Amniotic stem cell (primary cell): ENCODE measurements around the gene JCHAIN.
"Not testable (repeated sequence)": the region's sequence is repeated elsewhere in the genome, so short reads cannot be mapped to it uniquely, and the experiment has no call there.

Experiments used
- DNase-seq: peaks from one replicate; lab custom pipeline; 2025; lab: John Stamatoyannopoulos, UW

Gene JCHAIN

GRCh38 chr4:70687821-70688794 lies 21.8 kb upstream of the JCHAIN start, which contains the start of gene UTP3:
Gene UTP3 (plus strand): TSS chr4:70688532. CDS start chr4:70688678, 146 bp downstream.
- DNase-seq: peak; percentile 98

GRCh38 chr4:70687392-70687791 lies 21.1 kb upstream of the JCHAIN start:
- DNase-seq: no peak

GRCh38 chr4:70682142-70682541 lies 15.8 kb upstream of the JCHAIN start:
- DNase-seq: not testable (repeated sequence)

DNA sequence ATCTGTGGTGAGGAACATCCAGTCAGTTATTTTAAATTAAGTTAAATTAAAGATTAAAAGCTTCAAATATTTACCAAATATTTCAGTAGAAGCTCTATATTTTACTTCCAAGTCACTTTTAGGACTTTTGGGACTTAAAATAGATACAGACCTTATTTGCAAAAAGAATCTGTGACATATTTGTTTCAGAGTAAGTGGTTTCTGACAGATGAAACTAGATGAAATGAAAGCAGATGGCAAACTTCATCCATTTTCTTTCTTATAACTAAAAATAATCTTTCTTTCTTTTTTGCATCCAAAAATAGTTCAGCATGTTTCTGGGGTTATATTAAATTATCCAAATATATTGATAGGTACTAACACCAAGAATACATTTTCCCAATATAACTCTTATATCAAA lies 15.4 kb upstream of the JCHAIN start:
- no peak for DNase-seq

- DNase-seq: no peak
Measured at GRCh38 chr4:70680934-70681333, 14.6 kb upstream of the JCHAIN start.

DNA sequence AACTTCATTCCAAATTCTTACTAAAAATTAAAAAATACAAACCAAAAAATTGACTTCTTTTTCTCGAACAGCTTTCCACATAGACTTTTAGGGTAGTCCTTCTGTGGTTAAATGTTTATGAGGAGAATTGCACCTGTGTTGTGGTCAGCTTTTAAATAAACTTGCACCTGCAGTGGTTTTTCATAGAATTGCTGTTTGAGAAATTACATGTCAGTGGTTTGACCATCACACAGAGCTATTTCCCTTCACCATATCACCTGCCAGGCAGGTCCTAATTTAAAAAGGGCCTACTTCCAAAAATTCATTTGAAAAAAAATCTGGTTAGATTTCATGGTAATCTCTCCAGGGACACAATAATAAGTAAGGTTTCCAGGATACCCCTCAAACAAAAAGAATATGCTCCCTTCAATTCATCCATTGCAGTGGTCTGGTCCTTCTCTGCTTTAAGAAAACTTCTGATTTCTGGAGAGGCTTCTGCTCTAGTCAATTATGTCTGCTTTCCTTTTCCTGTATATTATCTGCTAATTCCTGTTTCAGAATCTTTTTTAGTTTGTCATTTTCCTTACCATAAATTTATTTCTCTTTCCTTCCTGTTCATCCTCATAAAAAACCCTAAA lies 12.2 kb upstream of the JCHAIN start:
- DNase-seq: no peak

- no peak for DNase-seq
Measured at GRCh38 chr4:70676554-70677090, 10.3 kb upstream of the JCHAIN start.

- no peak for DNase-seq
Measured at GRCh38 chr4:70674731-70675130, 8.4 kb upstream of the JCHAIN start.

- no peak for DNase-seq
Measured at GRCh38 chr4:70674191-70674590, 7.9 kb upstream of the JCHAIN start.

- DNase-seq: no peak
Measured at GRCh38 chr4:70671091-70671490, 4.8 kb upstream of the JCHAIN start.

DNA sequence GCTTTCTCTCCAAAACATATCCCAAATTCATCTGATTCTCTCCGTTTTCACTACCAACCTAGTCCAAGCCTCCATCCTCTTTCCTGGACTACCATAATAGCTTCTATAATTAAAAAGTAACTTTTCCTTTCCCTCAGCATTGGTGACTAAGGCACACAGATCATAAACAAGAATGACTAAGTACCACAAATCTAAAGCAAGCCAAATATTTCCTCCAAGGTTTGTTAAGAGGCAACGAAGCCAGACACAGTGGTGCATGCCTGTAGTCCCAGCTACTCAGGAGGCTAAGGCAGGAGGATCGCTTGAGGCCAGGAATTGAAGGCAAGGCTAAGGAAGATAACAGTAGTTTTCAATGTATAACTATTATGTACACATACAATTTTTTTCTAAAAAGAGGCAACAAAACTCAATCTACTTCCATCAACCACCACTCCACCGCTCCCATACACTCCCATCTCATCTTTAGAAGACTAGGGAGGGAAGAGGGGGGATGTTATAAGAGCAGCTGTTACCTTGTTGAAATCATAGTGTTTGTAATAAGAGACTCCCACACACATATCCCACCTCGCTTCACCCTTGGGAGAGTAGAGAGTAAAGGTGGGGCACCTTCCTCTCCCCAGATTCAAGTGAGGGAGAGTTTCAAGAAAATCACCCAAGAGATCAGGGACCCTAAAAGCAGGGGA lies 4.2 kb upstream of the JCHAIN start:
- DNase-seq: no peak

GRCh38 chr4:70667740-70668535 lies 1.6 kb upstream of the JCHAIN start:
- no peak for DNase-seq

DNA sequence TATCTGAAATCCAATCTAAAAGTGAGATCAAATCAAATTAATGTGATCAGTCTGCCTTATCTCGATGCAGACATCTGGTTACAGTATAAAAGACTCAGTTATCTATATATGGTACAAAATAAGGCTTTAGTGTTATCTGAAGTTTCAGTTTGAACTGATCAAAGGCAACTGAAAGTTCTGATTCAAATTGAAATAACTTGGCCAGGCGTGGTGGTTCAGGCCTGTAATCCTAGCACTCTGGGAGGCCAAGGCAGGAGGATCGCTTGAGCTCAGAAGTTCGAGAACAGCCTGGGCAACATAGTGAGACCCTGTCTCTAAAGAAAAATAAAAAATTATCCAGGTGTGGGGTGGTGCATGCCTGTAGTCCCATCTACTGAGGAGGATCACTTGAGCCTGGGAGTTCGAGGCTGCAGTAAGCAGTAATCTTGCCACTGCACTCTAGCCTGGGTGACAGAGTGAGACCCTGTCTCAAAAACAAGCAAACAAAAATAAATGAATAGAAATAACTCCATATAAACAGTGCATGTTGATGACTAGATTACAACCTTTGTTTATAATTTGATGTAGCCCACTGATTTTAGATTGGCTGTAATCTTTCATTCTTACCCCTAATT lies 4.9 kb downstream of the JCHAIN start:
- not testable (repeated sequence) for DNase-seq

GRCh38 chr4:70660106-70660505 lies 6.2 kb downstream of the JCHAIN start:
- no peak for DNase-seq

DNA sequence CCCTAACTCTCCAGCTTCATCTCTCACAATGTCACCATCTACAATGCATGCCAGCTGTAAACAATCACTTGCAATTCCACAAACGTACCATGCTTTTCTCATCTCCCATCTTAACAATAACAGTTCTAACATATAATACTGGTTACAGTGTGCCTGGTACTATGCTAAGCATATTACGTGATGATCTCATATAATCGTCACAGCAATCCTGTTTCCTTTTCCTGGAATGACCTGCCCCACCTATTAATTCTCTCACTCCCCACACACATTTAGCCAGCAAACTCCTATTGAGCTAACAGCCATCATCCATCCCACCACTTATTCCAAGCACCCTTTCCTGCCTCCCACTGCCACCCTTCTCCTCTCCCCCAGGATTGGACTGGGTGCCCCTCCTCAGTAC lies 7.9 kb downstream of the JCHAIN start:
- no peak for DNase-seq

- no peak for DNase-seq
Measured at GRCh38 chr4:70657326-70657725, 9.0 kb downstream of the JCHAIN start.

DNA sequence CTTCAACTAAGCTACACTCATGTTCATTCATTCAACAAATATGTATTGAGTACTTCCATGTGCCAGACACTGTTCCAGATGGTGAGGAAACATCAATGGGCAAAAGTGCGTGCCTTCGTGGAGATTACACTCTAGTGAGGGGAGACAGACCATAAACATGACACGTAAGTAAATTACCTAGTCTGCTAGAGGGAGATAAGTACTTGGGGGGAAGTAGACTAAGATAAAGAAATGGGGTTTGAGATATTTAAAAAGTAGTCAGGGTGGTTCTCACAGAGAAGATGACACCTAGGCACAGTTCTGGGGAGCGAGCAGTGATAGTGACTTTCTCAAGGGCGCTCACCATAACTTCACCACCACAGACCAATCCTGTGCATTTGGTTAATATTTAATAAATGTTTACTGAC lies 11.7 kb downstream of the JCHAIN start:
- DNase-seq: no peak

DNA sequence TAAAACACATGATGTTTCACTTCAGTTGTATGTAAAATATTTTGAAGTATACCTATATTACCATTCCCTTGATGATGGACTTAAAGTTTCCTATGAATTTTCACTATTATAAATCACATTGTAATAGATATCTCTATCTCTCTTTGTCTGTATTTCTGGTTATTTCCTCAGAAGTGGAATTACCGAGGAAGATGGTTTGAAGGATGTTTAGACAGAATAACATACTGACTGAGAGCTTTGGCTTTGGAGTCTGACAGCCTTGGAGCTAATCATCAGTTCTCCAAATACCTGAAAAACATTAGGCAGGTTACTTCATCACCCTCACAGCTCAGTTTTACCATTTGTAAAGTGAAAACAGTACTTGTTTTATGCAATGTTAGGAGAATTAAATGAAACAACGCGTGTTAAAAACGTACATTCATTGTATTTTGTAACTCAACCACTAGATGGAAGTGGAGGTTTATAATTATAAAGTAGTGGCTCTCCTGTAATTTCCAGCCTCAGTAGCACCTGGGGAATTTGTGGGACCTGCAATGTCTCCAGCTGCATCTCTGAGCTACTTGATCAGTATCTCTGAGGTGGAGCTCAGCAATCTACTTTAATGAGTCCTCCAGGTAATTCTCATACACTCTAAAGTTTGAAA lies 14.3 kb downstream of the JCHAIN start:
- DNase-seq: peak; percentile 7

GRCh38 chr4:70650741-70651140 lies 15.6 kb downstream of the JCHAIN start:
- not testable (repeated sequence) for DNase-seq

- no peak for DNase-seq
Measured at GRCh38 chr4:70640192-70640591, 26.1 kb downstream of the JCHAIN start.
